ENCODE data around the gene GREM1.

GREM1 gene

DNA sequence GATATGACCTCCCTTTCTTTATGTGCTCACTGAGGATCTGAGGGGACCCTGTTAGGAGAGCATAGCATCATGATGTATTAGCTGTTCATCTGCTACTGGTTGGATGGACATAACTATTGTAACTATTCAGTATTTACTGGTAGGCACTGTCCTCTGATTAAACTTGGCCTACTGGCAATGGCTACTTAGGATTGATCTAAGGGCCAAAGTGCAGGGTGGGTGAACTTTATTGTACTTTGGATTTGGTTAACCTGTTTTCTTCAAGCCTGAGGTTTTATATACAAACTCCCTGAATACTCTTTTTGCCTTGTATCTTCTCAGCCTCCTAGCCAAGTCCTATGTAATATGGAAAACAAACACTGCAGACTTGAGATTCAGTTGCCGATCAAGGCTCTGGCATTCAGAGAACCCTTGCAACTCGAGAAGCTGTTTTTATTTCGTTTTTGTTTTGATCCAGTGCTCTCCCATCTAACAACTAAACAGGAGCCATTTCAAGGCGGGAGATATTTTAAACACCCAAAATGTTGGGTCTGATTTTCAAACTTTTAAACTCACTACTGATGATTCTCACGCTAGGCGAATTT lies 14.9 kb downstream of the GREM1 start:
- no peak for DNase-seq

DNA sequence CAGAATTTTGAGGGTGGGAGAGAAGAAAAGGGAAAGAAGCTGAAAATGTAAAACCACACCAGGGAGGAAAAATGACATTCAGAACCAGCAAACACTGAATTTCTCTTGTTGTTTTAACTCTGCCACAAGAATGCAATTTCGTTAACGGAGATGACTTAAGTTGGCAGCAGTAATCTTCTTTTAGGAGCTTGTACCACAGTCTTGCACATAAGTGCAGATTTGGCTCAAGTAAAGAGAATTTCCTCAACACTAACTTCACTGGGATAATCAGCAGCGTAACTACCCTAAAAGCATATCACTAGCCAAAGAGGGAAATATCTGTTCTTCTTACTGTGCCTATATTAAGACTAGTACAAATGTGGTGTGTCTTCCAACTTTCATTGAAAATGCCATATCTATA lies 15.5 kb downstream of the GREM1 start:
- no peak for DNase-seq

DNA sequence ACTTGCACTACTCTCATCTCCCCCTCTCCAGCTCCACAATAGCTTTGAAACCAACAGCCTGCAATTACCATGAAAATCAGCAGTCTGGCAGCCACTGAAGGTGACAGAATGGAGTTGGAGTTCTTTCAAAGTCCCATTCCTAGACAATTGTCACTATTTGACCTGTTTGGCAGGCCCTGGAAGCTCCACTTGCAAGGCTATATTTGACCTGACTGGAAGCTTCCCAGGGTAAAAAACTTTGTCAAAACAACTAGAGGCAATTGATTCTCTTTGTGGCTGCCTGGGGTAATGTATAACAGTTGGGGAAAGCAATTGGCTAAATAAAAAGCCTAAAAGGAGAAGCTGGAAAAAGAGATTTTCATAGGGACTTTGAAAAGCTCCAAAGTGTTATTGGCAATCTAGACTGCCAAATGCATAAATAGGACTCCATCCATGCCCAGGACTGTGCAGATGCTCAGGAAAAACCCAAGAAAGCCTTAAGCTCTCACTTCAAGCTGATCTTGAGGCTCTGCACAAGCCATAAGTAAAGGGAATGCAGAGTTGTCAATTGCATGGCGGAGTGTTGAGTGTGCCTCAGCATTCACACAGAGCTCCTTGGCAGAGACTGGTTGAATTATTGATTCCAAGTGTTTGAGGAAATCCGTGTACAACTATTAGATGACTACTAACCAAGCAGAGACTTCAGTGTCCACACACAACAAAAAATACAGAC lies 18.3 kb downstream of the GREM1 start:
- DNase-seq: no peak

DNA sequence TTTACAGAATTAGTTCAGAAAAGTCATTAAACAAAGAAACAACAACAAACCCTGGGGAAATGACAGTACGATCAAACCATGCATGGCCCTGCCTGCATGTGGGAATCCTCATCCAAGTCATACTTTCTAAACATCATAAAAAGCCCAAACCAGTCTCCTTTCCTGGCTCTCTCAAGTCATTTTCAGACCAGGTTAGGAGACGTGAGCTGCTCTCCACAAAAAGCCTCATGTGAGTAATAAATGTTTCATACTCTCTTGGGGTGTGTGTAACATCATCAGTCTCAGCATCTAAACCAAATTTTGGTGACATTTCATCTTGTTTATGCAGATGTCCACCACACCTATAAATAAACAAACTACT lies 18.9 kb downstream of the GREM1 start:
- no peak for DNase-seq

DNA sequence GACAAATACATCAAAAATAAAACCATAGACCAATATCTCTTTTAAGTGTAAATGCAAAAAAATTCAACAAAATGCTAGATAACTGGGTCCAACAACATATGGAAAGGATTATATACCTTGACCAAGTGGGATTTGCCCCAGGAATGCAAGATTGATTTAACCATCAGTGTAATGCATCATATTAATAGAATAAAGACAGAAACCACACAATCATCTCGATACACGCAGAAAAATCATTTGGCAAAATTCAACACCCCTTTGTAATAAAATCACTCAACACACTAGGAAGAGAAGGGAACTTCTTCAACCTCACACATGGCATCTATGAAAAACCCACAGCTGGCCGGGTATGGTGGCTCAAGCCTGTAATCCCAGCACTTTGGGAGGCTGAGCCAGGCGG lies 19.5 kb downstream of the GREM1 start:
- no peak for DNase-seq

DNA sequence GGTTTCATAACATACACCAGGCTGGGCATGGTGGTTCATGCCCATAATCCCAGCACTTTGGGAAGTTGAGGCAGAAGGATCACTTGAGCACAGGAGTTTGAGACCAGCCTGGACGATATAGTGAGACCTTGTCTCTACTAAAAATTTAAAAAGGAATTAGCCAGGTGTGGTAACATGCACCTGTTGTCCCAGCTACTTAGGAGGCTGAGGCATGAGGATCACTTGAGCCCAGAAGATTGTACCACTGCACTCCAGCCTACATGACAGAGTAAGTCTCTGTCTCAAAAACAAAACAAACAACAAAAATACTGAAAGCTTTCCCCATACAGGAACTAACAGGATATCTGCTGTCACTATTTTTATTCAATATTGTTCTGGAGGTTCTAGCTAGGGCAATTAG lies 20.9 kb downstream of the GREM1 start:
- no peak for DNase-seq

DNA sequence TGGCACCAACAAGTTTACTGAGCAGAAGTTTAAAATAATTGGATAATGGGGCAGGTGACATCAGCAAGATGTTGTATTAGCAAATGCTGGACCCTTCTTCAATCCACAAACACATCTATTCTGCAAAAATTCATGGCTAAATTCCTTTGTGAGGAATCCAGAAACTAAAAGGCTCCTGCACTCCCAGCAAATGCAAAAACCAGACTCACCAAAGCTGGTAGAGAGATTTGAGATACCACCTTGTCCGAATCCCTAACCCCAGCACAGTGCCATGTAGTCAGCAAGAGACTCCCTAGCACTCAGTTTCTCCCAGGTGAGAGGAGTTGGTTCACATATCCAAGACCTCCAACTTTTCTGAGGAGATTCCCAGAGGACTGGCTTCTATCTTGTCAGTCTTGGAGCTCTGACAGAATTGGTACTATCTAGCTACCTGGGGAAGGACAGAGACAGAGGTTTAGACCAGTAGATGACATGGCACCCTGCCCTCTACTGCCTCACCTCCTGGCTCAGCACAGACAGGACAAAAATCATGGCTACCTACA lies 21.8 kb downstream of the GREM1 start:
- no peak for DNase-seq

DNA sequence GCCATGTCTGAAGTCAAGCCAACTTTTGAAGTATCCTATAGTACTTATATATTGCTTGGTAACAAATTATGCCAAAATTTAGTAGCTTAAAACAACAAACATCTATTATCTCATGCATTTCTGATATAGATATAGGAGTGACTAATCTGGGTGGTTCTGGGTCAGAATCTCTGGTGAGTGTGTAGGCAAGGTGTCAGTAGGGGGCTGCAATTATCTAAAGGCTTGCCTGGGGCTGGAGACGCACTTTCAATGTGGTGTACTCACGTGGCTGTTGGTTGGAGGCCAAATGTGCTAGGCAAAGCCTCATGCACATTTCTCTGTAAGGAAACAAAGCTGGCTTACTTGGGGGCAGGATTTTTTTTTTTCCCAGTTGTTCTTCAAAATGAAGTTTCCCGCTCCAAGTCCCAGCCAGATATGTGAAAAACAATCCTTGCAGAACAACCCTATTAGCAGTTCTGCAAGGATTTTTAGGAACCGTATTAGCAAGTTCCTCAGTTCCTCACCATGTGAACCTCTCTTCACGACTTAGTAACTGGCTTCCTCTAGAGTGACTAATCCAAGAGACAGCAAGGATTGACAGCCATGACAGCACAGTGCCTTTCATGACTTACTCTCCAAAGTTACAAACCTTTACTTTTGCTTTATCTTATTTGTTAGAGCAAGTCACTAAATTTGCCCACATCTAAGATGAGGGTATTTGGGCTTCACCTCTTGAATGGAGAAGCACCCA lies 25.8 kb downstream of the GREM1 start:
- no peak for DNase-seq

DNA sequence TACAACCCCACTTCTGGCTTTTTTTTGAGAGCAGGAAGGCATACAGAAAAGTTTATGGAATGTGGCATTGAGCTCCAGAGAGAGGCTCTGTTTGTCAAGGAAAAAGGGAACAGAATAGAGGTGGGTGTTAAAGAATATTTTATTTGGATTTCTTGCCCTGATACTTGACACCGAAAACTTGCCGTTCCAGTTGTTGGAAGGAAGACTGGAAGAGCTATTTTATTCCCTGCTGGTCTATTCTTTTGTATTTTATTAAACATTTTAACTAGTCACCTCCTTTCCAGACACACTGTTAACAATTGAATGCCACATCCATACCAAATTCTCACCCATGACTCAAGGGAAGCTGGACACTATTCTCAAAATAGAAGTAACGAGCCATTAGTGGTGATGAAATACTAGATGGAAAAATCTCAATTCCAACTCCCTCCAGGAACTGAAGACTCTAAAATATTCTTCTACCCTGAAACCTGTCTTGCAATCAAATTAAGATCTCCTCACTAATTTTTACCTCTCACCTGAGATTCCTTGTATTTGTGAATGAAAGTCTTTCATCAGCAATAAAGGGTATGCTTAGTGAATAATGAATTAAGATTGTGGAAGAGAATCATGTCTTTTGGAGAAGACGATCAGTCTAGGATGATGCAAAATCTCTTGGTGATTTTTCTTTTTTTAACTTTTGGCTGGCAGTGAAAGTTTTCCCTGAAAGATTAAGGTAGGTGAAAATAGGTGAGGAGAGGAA lies 28.5 kb downstream of the GREM1 start:
- DNase-seq: no peak

DNA sequence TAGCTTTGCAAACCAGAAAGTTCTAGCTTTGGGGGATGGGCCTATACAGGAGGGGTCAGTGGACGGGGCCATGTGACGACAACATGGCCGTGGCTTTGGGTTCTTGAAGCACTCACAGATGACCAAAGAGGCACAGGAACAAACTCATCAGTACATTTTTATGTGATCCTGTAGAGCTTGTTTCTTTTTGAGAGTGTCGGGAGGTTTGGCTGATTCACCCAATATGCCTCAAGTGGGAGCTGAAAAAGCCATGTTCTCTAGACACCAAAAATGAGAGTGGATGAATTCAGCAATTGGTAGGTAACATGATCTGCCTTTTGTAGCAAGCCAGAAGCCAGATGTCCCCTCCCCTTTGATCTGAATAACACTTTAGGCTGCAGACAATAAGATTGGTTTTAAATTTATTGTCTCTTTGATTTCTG lies 30.1 kb downstream of the GREM1 start:
- DNase-seq: no peak

DNA sequence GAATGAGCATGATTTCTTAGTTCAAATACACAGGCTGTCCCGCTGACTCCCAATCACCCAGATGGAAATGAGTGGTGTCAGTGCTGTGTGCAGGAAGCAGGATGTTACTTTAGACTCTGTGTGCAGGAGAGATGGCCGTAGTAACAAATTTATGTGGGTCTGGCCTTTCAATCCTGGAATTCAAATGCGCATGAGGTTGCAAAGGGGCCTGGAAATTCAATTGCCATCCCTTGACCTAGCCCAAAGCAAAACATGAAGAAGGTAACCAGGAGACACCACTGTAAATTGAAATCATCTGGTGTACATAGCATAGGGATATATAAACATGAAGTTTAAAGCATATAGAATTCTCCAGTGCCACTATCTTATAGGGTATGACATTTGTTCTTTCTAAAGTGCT lies 33.2 kb downstream of the GREM1 start:
- DNase-seq: no peak

DNA sequence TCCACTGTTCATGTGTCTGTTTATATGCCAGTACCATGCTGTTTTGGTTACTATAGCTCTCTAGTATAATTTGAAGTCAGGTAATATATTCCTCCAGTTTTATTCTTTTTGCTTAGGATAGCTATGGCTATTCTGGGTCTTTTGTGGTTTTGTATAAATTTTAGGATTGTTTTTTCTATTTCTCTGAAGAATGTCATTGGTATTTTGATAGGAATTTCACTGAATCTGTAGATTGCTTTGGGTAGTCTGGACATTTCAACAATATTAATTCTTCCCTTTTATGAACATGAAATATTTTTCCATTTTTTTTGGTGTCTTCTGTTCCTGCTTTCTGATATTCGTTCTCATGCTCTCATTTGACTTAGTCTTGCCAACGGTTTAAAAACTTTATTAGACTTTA lies 39.6 kb downstream of the GREM1 start:
- DNase-seq: no peak

DNA sequence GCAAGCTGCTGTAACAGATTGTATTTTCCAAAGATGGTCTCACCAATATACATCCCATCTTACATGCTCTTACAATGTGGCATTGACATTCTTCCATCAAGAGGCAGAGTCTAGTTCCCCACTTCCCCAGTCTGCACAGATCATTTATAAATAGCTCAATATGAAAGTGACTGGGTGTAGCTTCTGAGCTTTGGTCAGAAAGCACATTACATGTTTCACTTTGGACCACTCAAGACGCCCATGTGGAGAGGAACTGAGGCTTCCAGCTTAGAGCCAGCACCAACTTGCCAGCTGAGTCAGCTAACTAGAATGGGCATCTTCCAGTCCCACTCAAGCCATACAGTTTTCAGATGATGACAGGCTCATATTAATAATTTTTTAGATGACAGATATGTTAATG lies 45.5 kb downstream of the GREM1 start:
- DNase-seq: no peak

DNA sequence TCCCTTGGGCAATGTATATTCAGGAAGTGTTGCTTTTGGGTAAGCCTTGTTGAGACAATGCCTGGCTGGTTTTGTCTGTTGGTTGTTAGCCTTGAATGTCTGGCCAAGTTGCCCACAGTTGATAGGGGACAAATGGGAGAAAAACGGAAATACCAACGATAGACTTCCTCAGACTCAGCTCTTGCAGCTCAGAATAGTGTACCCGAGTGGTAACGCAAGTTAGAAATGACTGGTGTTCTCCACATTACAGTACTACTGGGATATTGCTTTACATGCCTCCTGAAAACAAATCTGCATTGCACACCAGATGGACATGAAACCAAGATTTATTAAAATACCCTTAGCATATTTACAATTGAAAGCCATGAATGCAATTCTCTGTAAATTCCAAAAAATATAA lies 47.4 kb downstream of the GREM1 start:
- DNase-seq: no peak

DNA sequence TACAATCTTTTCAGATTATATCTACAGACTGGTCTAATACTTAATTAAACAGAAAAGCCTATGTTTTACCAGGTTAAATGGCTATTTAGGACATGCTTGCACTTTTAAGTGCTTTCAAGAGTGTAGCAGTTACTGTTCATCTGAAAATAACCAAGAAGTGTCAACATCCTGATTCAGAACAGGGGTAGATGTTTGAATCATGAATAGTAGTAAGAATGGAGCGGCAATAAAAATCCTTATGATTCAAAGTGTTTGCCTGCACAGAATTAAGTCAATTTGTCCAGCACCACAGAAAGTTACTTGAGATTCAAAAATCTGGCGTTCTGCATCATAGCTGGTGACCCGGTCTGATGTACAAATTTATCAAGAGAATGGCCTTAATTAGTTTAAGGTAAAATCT lies 48.3 kb downstream of the GREM1 start:
- DNase-seq: no peak

DNA sequence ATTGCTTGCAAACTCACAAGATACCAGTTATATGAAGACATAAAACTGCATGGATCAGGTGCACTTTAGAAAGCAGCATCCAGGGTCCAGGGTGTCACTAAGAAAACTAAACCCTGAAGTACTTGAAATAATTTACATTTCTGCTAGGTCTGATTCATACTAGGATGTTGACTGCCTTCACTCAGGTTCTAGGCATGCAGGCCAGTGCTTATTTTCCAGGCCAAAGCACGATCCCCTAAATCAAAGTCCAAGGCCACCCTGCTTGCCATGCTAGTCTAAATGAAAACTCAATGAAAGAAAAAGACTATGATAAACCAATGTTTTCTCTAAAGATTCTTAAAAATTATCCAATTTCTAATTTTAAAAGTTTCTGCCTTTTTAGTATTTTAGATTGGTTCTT lies 49.4 kb downstream of the GREM1 start:
- DNase-seq: no peak

DNA sequence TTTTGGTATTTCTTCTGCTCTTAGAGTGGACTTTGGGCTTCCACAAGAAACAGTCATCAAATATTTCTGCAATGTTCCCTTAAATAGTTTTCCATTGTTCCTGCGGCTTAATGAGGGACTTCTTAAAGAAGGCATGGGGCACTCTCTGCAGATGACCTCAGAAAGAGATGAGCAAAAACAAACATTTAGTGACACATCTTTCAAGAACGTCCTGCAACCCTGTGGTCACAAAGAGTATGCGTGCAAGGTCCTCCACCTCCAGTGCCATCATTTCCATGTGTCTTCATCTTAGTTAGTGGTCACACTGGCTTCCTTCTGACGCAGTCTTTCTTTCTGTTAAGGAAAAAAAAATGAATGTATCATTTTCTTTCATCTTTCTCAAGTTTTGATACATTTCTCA lies 56.2 kb downstream of the GREM1 start:
- no peak for DNase-seq

DNA sequence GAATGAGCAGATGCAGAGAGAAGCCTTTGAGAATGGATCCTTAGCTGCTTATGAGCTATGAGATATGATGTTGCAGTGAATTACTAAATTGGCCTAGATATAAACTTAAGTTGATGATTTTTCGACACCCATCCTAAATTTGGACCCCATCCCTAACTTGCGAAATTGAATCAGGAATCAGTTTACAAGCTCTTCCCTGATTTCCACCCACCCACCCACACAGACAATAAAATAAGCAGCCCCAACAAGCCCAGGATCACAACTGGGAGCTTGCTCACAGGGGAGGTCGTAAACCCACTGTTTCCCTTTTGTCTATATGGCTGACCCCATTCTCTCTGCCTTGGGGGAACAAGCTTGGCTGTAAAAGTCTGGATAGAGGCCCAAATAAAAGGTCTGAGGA lies 57.3 kb downstream of the GREM1 start:
- DNase-seq: no peak

DNA sequence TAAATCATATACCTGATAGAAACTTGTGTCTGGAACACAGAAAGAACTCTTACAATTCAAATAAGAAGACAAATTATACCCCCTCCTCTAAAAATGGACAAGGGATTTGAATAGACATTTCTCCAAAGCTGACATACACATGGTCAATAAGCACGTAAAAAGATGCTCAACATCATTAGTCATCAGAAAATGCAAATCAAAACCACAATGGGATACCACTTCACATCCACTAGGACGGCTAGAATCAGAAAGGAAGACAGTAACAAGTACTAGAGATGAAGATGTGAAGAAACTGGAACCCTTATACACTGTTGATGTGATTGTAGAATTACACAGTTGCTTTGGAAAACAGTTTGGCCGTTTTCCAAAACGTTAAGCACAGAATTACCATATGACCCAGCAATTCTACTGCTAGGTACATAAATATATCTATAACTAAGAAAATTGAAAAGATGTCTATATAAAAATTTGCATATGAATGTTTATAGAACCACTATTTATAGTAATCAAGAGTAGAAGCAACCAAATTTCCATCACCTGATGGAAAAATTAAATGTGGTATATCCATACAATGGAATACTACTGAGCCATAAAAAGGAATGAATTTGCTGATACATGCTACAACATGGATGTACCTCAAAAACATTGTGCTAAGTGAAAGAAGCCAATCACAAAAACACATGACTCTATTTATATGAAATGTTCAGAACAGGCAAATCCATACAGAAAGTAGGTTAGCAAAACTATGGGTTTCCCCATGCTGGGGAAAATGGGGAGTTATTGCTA lies 60.8 kb downstream of the GREM1 start:
- DNase-seq: no peak

DNA sequence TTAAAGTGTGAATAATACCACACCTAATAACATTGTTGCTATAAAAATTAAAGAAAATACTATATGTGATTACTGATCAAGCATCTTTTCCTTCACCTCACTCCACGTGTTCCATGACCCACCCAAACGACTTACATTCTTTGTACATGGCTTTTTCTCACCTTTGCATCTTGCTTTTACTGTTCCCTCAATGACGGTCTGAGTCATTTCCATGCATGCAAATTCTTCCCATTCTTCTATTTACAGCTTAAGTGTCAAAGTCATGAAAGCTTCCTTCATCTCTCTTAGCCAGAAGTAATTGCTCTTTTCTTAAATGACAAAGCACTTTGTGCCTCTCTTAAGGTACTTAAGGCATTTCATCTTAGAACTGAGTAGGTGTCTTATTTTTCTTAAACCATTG lies 64.0 kb downstream of the GREM1 start:
- DNase-seq: no peak

DNA sequence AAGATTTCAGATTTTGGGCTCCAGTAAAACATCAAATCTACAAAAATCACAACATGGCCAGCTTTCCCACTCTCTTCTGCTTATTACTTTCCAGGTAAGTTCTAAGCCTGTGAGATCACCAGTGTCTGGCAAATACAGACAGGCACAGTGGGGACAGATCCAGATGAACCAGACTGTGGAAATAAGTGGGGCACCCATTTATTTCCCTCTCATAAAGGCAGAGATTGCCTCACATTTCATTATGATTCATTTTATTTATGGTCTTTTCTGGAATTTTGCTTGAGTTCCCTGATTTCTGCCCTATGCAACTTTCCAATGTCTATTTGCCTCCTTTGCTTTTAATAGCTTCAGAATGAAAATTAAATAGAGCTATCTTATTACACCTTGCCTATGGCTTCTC lies 66.8 kb downstream of the GREM1 start:
- DNase-seq: no peak

DNA sequence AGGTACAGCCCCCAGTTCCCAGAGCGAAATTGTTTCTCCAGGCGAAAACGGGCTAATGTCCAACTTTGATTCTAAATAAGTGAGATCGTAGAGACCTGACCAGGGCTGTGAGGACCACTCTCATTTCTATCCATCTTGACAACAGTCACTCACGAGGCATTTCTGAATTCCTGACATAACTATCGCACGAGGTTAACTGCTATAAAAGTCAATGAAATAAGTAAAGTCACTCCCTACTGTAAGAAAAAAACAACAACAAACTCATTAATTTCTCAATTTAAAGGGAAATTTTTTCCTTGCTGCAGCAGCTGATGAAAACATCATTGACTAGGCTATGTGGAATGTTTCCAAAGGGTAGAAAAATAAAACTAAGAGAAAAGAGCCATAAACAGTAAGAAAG lies 69.1 kb downstream of the GREM1 start:
- no peak for DNase-seq

DNA sequence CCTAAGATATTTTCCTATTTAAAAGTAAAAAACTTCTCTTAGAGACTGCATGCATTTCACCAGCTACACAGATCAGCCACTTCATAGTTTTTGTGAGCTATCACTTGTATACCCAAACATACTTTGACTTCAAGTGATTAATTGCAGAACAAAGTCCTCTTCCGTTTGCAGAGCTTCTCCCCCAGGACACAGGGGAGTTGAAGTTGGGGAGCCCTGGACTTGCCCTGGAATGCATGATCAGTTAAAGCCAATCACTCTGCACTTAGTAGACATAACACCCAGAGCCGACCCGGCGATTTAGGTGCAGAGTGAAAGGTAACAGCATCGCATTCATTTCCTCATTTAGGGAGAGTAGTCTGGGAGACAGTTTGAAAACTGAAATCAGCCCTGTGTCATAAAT lies 70.1 kb downstream of the GREM1 start:
- DNase-seq: no peak
